ENCODE results near the gene LSM14B. TPM values are rescaled to one million over a fixed set of nuclear protein-coding genes. Genes with fewer than 3 reads are reported as not detected.

LSM14B gene
- total and polyA plus RNA-seq, 4 donors, result 16.4 to 41.7 (median 27.8) TPM

DNA sequence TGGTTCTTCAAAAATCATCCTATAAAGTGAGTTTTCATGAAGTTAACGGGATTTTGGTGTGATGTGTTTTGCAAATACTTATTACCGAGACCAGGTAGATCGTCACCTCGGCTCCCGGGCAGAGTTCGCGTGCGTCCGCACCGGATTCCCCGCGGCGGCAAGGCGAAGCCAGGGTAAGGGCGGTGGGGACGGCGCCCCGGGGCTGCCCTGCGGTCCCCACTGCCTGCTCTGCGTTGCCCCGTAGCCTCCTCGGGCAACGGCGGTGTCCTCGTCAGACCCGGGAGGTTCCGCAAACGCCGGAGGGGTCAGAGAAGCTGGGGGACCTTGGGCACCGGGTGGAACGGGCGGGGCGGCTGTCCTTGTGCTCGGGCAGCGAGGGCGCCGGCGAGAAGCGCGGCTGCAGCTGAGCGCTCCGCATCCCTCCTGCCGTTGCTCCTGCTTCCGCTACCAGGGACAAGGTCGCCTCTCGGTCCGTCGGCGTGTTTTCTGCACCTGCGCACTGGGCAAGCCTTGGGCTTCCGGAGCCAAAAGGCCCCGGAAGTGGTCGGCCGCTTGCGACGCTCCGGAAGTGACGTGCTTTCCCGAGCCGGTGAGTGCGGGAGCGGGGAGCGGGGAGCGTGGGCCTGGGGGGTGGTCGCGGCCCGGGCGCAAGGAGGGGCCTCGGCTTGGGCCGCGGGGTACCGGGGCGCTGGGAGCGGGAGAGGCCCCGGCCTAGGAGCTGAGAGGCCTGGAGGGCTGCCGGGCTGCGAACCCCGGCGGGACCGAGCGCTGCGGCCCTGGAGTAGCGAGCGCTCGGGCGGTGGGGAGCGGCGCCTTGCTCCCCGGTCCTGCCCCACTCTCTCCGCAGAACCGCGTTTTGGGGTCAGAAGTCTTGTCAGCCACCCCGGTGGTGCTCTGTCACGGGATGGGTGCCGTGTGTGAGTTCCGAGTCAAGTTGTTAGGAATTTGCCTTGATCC is 60.5 kb downstream of the LSM14B start, which contains the start of gene MTG2:
Gene MTG2, plus strand, starts transcription at position 560 of the 957 bp plus-strand sequence. CDS start 10,393 bp downstream, outside the sequence.
- Histone ChIP-seq H3K4me1 (ENCODE audit: control insufficient read depth in 5 of 5, insufficient read depth in 5 of 5, low read length in 5 of 5) (peaks cover 0 to 17% (median 6%) of the 10 kb centered on the region in 5 donors), H3K27ac (ENCODE audit: low read depth in 1 of 2, low read length in 1 of 2) (peak within 1 kb of the TSS; percentile 92 to 98), H3K36me3 (ENCODE audit: control insufficient read depth in 4 of 4, insufficient read depth in 4 of 4, low read length in 4 of 4) (peaks cover 0 to 10% (median 2%) of the 10 kb centered on the region in 4 donors), H3K9ac (ENCODE audit: insufficient read depth in 1 of 2, low read length in 2 of 2) (peak within 1 kb of the TSS; percentile 81 to 82), H3K4me3 (peak within 1 kb of the TSS; percentile 82), H3K9me3 (ENCODE audit: control insufficient read depth in 4 of 4, insufficient read depth in 3 of 4, low read length in 3 of 4) (no peaks in the 10 kb centered on the region), H3K27me3 (ENCODE audit: control insufficient read depth in 3 of 3, insufficient read depth in 3 of 3, low read length in 2 of 3) (no peaks in the 10 kb centered on the region)
- 0% methylated on average over 96 of the region's 96 CpGs for WGBS, 2 donors
- DNase-seq (peak; percentile 96 to 97 (median 97)), ATAC-seq (ENCODE audit: insufficient read depth, low FRiP score) (peak; percentile 97)
- TF ChIP-seq CTCF (IDR thresholded peaks at IDR 0.05; ENCODE audit: control extremely low read depth, extremely low read depth), result no peak

DNA sequence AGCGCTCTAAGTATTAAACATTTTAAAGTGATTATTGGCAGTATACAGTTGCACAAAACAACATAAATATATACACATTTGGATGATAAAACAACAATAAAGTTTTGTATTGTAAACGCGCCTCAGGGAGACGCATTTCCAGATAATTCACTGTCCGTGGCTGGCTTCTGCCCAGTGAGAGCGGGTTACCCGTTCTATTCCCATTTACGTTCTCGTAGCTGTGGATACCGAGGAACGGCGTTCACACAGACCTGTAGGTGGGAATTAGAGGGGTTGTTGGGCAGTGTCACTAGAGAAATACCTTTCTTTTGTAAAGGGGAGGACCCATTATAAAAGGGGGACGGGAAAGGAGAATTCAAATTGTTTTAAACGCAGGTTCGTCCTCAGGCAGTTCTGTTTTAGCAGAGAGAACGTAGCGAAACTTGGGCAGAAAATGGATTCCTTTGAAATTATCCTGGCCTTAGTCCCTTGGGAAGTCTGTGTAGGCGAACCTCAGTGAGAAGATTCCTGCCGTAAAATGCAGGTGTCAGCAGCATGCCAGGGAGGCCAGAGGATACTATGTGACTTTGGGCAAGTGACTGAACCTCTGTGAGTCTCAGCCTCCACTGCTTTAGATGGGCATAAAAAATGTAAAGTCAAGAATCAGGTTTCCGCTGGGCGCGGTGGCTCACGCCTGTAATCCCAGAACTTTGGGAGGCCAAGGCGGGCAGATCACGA is 61.3 kb downstream of the LSM14B start:
- WGBS, 2 donors, result 31 to 33% methylated on average over 25 of the region's 25 CpGs
- H3K9ac ChIP-seq (ENCODE audit: insufficient read depth in 1 of 2, low read length in 2 of 2), result peak overlapping the region; percentile 81 to 82

More for the DNA sequence above, 61.3 kb downstream of the LSM14B start:
- TF ChIP-seq CTCF (IDR thresholded peaks at IDR 0.05; ENCODE audit: control extremely low read depth, extremely low read depth), result no peak
- H3K27me3 ChIP-seq (ENCODE audit: control insufficient read depth in 3 of 3, insufficient read depth in 3 of 3, low read length in 2 of 3), result no peaks in the 10 kb centered on the region
- peaks cover 0 to 10% (median 2%) of the 10 kb centered on the region in 4 donors for H3K36me3 ChIP-seq (ENCODE audit: control insufficient read depth in 4 of 4, insufficient read depth in 4 of 4, low read length in 4 of 4)
- H3K4me1 ChIP-seq (ENCODE audit: control insufficient read depth in 5 of 5, insufficient read depth in 5 of 5, low read length in 5 of 5), result peaks cover 0 to 17% (median 6%) of the 10 kb centered on the region in 5 donors
- H3K4me3 ChIP-seq, result peak overlapping the region; percentile 82
- peak overlapping the region; percentile 92 to 98 for H3K27ac ChIP-seq (ENCODE audit: low read depth in 1 of 2, low read length in 1 of 2)
- no peaks in the 10 kb centered on the region for H3K9me3 ChIP-seq (ENCODE audit: control insufficient read depth in 4 of 4, insufficient read depth in 3 of 4, low read length in 3 of 4)
- DNase-seq (peak in 2 of 3 donors; percentile 1 to 2), ATAC-seq (ENCODE audit: insufficient read depth, low FRiP score) (no peak)

Other genes with a start within 250 kb of the LSM14B start
- gene TAF4, start 56.6 kb upstream of the LSM14B start, total RNA-seq, result 10 to 100 TPM; 14.6 to 20.3 TPM
- 1 to 10 TPM; 5.4 to 7.3 TPM for gene TAF4, start 56.6 kb upstream of the LSM14B start, polyA plus RNA-seq
- 100 to 1,000 TPM; 100 to 289 TPM for gene PSMA7, start 20.9 kb downstream of the LSM14B start, total RNA-seq
- gene PSMA7, start 20.9 kb downstream of the LSM14B start, polyA plus RNA-seq, result 100 to 1,000 TPM; 226 to 478 TPM
- gene SS18L1, start 21.3 kb downstream of the LSM14B start, total RNA-seq, result 10 to 100 TPM; 15.1 to 24.1 TPM
- gene SS18L1, start 21.3 kb downstream of the LSM14B start, polyA plus RNA-seq, result 10 to 100 TPM in 1 of 2 donors, 1 to 10 TPM in 1; 7.2 to 14.6 TPM
- gene MTG2, start 60.6 kb downstream of the LSM14B start, total RNA-seq, result 10 to 100 TPM; 18.3 to 35.5 TPM
- gene MTG2, start 60.6 kb downstream of the LSM14B start, polyA plus RNA-seq, result 10 to 100 TPM; 23.4 to 33.7 TPM
- not detected for gene HRH3, start 97.8 kb downstream of the LSM14B start, total RNA-seq
- not detected for gene HRH3, start 97.8 kb downstream of the LSM14B start, polyA plus RNA-seq
- gene OSBPL2, start 116.0 kb downstream of the LSM14B start, total RNA-seq, result 10 to 100 TPM; 36.4 to 48.0 TPM
- gene OSBPL2, start 116.0 kb downstream of the LSM14B start, polyA plus RNA-seq, result 10 to 100 TPM; 13.2 to 19.1 TPM
- 100 to 1,000 TPM in 1 of 2 donors, 10 to 100 TPM in 1; 43.1 to 104 TPM for gene ADRM1, start 180.5 kb downstream of the LSM14B start, total RNA-seq
- gene ADRM1, start 180.5 kb downstream of the LSM14B start, polyA plus RNA-seq, result 100 to 1,000 TPM; 108 to 140 TPM
- 100 to 1,000 TPM; 209 to 315 TPM for gene LAMA5, start 244.8 kb downstream of the LSM14B start, total RNA-seq
- gene LAMA5, start 244.8 kb downstream of the LSM14B start, polyA plus RNA-seq, result 100 to 1,000 TPM; 116 to 279 TPM

All from lung (tissue), 12 donors.